GM12892 (cell line): ENCODE measurements around the gene IFNA4.

Source experiments
- DNase-seq: peaks from one replicate; pipeline ENCODE4 v3.0.0; 2011; ENCODE audit not compliant: insufficient read length
- FAIRE-seq: peaks from 2 replicates; lab custom pipeline; 2011; peaks lifted over from hg19 to GRCh38; lab: Jason Lieb, UNC
- POLR2A ChIP-seq: IDR thresholded peaks from 2 replicates; pipeline ENCODE4 v1.6.1; 2011; ENCODE audit warnings: low read depth, low read length, control low read depth
- POLR2AphosphoS5 ChIP-seq: IDR thresholded peaks from 2 replicates; pipeline ENCODE4 v1.6.1; 2011; ENCODE audit warnings: low read depth, low read length, control low read depth

Gene IFNA4

DNA sequence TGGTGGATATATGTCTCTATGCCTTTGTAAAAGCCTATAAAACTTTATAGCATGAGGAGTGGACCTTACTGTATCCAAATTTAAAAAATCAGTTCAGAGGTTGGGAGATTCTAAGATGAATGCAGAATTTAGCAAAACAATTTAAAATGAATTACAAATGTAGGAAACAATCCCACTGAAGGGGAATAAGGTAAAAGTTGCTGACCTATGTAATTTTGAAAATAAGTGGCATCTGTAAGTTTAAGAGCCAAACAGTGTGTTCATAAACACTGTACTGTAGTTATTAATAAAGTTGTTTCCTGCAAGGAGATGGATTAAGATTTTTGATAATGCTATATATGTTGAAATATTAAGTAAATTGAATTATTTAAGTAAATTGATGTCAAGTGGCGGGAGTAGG lies 50.4 kb downstream of the IFNA4 start:
- FAIRE-seq: no peak
- TF ChIP-seq POLR2A (no peak), POLR2AphosphoS5 (no peak)
- no peak for DNase-seq
